Activated CD8-positive, alpha-beta memory T cell treated with anti-CD3 and anti-CD28 coated beads for 36 hours (primary cell): ENCODE results near the gene RFX5. TPM values are rescaled to one million over a fixed set of nuclear protein-coding genes. Genes with fewer than 3 reads are reported as not detected.
"Not testable (repeated sequence)": the region's sequence is repeated elsewhere in the genome, so short reads cannot be mapped to it uniquely, and the experiment has no call there.

ENCODE experiments used
- CTCF ChIA-PET: fragments of 350-600 bp; sonication (Branson Sonifier 250); formaldehyde crosslinking; loops from one replicate; lab custom pipeline; 2021; ENCODE audit warnings: antibody characterized with exemption; lab: Charles Lee
- POLR2A ChIA-PET: fragments of 350-600 bp; sonication (Branson Sonifier 250); formaldehyde crosslinking; loops from one replicate; lab custom pipeline; 2021; ENCODE audit warnings: antibody characterized with exemption; lab: Charles Lee
- total RNA-seq, 2 experiments: library from RNA; stranded (reverse); gene quantifications; one replicate each; pipeline ENCODE4 v1.2.3, GENCODE V29; 2021

The RFX5 gene
- 10 to 100 TPM; 65.5 to 73.3 TPM for total RNA-seq

DNA sequence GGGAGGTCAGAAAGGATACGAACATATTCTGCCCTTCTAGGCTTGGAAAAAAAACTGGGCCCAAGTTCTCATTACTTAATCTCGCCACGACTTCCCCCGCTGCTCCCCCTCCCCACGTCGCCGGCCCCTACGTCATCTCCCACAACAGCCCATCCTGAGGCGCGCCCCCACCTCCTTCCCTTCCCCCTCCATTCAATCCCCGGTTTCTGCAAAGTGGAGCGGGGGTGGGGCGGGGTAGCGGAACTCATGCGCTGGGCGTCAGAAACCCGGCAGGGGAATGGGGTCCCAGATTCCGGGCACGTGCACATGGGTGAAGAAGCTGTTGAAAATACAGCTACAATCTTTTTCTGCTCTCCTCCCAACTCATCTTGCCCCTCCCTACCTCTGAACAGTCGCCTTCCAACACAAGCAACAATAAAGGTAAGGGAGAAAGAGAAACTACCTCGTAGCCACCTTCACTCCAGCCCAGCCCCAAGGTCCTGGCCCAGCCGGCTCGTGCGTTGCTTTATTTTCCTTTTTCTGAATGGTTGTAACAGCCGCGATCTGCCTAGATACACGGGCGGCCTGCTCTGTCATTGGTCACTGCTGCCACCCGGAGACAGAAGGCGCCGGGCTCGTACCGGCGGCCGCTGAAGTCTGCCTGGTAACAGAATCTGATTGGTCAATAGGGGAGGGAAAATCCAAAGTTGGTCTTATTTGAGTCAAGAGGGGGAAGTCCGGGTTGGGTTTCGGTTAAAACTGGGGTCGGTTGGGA, at the start of gene RFX5:
TSS of gene RFX5 (minus strand) at position 484 of the 754 bp plus-strand sequence. CDS start 932 bp downstream, outside the sequence.
- POLR2A ChIA-PET: interaction anchor here (0.8 to 1.3 kb wide), 2 partner anchors 10 to 52 kb away, joined by 4 to 8 read pairs; partner anchors contain the start of gene PSMB4
- CTCF ChIA-PET: no interaction called here

DNA sequence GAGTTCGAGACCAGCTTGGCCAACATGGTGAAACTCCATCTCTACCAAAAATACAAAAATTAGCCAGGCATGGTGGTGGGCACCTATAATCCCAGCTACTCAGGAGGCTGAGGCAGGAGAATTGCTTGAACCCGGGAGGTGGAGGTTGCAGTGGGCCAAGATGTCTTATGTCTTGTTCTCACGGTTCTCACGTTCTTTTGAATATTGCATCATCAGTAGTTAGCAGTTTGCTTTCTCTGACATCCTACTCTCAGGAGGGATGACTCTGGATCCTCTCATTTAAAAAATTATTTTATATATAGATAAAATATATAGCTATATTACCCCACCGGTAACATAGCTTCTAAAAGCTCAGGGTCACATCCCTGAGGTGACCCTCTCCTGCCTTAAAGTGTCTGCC, 49.2 kb upstream of the RFX5 start:
- POLR2A ChIA-PET, CTCF ChIA-PET: not testable (repeated sequence)

- CTCF ChIA-PET: interaction anchor here (0.6 kb wide), 1 partner anchor 83 kb away, joined by 4 read pairs; no protein-coding TSS in a partner anchor
- POLR2A ChIA-PET: interaction anchor here (0.7 kb wide), 1 partner anchor 176 kb away, joined by 6 read pairs; no protein-coding TSS in a partner anchor
Observed at GRCh38 chr1:151393583-151393982, 46.5 kb upstream of the RFX5 start.

GRCh38 chr1:151391079-151391563, 44.1 kb upstream of the RFX5 start:
- ChIA-PET POLR2A (no interaction called here), CTCF (no interaction called here)

DNA sequence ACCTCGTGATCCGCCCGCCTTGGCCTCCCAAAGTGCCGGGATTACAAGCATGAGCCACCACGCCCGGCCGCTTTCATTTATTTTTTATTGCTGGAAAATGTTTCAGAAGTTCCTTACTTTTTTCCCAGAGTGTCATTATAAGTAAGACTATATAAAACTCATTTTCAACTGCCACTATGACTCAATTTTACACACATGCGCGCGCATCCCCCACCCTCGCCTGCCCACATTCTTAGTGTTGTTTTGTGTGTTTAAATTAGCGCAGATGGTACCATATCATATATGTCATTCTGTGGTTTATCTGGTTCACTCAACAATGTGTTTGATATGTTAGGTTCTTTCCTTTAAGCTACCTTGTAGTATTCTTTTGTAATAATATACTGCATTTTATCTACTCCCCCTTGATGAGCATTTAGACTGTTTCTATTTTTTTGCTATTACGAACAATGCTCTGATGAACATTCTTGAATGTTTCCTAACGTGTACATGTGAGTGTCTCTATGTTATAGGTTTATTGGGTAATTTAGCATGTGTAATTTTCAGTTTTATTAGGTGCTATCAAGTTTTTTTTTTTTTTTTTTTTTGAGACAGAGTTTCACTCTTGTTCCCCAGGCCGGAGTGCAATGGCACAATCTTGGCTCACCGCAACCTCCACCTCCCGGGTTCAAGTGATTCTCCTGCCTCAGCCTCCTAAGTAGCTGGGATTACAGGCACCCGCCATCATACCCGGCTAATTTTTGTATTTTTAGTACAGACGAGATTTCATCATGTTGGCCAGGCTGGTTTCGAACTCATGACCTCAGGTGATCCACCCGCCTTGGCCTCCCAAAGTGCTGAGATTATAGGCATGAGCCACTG, 43.4 kb upstream of the RFX5 start:
- CTCF ChIA-PET: interaction anchor here (0.6 kb wide), 1 partner anchor 1083 kb away, joined by 3 read pairs; no protein-coding TSS in a partner anchor
- POLR2A ChIA-PET: not testable (repeated sequence)

- ChIA-PET CTCF (no interaction called here), POLR2A (no interaction called here)
Observed at GRCh38 chr1:151386002-151386401, 39.0 kb upstream of the RFX5 start.

DNA sequence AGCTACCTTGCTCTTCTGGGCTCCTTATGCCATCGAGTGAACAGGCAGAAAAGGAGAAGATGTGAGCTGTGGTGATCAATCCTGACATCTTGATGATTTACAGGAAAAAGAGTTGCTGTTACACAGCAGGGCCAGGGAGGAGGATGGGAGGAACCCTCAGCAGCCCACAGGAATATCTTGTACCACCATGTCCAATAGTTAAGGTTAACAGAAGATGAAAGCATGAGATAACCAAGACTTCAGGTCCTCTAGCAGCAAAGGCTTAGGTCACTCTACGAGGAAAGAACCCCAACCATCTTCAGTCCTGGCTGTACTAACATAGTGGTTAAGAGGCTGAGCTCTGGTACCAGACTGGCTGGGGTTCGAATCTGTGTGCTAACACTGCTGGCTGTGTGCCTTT, 37.5 kb upstream of the RFX5 start:
- POLR2A ChIA-PET: interaction anchor here (0.5 kb wide), 1 partner anchor 544 kb away, joined by 3 read pairs; no protein-coding TSS in a partner anchor
- CTCF ChIA-PET: no interaction called here

GRCh38 chr1:151377150-151377884, 30.3 kb upstream of the RFX5 start:
- CTCF ChIA-PET: no interaction called here
- POLR2A ChIA-PET: no interaction called here

GRCh38 chr1:151373196-151373595, 26.1 kb upstream of the RFX5 start:
- ChIA-PET CTCF (no interaction called here), POLR2A (no interaction called here)

DNA sequence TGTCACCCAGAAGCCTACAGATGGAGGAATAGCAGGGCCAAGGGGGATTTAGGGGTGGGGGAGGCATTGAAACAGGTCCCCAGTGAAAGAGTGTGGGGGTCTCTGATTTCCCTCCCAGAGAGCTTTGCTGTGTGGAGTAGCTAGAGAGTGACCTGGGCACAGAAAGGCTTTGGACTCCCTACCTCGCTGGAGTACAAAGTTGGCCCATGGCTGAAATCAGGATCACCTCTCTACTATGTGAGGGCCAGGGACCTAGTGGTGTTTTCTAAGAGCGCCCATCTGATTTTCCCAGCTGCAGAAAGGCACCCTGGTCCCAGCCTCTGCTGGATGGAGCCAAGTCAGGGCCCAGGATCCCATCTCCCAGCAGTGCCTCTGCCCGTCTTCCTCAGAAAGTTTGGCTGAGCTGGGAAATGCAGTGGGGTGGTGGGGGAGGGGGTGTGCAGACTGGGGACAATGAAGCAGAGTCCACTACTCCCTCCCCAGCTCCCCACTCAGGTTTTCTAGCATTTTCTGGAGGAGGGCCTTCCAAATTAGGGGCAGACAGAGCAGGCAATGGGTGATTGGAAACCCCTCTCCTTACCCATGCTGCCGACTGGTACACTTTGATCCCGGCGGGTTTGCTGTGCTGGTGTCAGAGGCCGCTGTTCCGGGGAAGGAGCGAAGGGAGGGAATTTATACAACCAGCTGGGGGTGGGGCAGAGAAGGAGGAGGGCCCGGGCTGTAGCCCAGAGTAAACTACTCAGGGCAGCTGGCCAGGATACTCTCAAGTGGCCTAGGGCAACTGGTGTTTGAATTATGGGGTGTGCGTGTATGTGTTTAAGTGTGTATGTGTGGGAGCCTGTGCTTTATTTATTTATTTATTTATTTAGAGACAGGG, 25.2 kb upstream of the RFX5 start, which contains the start of gene SELENBP1:
TSS of gene SELENBP1 (minus strand) at position 648 of the 877 bp plus-strand sequence. CDS start at position 584, 64 bp downstream.
- ChIA-PET CTCF (interaction anchor here (0.6 kb wide), 2 partner anchors 150 to 264 kb away, joined by 3 read pairs; no protein-coding TSS in a partner anchor), POLR2A (no interaction called here)

- ChIA-PET POLR2A (no interaction called here), CTCF (interaction anchor here (0.7 kb wide), 1 partner anchor 350 kb away, joined by 3 read pairs; the partner anchor contains the start of gene RIIAD1)
Observed at GRCh38 chr1:151371370-151372057, 24.5 kb upstream of the RFX5 start.

- ChIA-PET POLR2A (interaction anchor here (0.9 kb wide), 1 partner anchor 59 kb away, joined by 4 read pairs; no protein-coding TSS in a partner anchor), CTCF (interaction anchor here (0.7 kb wide), 1 partner anchor 351 kb away, joined by 3 read pairs; the partner anchor contains the start of gene RIIAD1)
Observed at GRCh38 chr1:151370211-151370911, 23.3 kb upstream of the RFX5 start.

DNA sequence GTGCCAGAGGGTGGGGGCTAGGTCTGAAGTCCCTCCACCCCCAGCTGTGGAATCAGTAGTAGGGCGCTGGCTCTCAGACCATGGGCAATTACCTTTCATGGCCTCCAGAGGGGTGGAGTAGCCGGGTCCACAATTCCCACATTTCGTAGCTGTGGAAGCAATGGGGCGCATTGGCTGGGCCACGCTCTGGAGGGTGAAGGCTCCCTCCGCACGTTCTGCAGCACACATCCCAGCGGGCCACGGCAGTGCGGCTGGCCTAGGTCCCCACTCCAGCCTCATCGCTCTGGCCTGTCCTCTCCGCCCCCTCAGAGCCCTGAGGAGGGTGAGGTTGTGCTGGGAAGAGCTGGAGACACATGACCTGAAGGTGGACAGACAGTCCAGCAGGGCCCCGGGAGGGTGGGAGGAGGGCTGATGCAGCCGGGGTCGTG, 22.6 kb upstream of the RFX5 start:
- ChIA-PET POLR2A (interaction anchor here (0.9 kb wide), 1 partner anchor 58 kb away, joined by 4 read pairs; no protein-coding TSS in a partner anchor), CTCF (no interaction called here)

DNA sequence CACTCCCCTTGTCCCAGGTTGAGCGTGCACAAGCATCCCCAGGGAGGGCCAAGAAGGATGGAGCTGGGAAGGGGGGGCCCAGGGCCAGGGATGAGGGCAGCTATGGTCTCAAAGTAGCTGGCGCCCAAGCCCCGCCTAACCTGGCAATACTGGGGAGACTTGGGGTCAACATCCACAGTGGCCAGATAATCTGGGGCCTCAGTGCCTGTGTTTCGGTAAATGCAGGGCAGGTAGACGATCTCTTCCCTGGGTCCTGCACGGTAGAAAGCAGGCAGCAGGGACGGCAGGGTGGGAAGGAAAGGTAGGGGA, 22.2 kb upstream of the RFX5 start:
- POLR2A ChIA-PET: interaction anchor here (0.9 kb wide), 1 partner anchor 57 kb away, joined by 4 read pairs; no protein-coding TSS in a partner anchor
- CTCF ChIA-PET: no interaction called here

- CTCF ChIA-PET: no interaction called here
- POLR2A ChIA-PET: no interaction called here
Observed at GRCh38 chr1:151368393-151369301, 21.6 kb upstream of the RFX5 start.
